ENCODE results near the gene SEL1L2. TPM values are rescaled to one million over a fixed set of nuclear protein-coding genes. Genes with fewer than 3 reads are reported as not detected.

The SEL1L2 gene
- total and polyA plus RNA-seq, 5 donors: 1.1 TPM; not detected in 4

GRCh38 chr20:13841206-13841605 lies 149.2 kb downstream of the SEL1L2 start:
- Histone ChIP-seq H3K27ac (ENCODE audit: low read length) (no peak overlapping the region), H3K4me1 (ENCODE audit: control insufficient read depth, insufficient read depth, low read length) (no peaks in the 10 kb centered on the region), H3K4me3 (ENCODE audit: low read length) (no peak overlapping the region), H3K27me3 (ENCODE audit: control insufficient read depth, insufficient read depth) (peaks cover 3% of the 10 kb centered on the region), H3K9me3 (ENCODE audit: control insufficient read depth, low read length) (no peaks in the 10 kb centered on the region)
- DNase-seq: no peak
- no peak for ATAC-seq
- intact Hi-C loops (cut with DNase I): no loop called here
- 79% methylated on average over 3 of the region's 3 CpGs for WGBS

- DNase-seq (no peak), ATAC-seq (no peak)
- H3K9me3 ChIP-seq (ENCODE audit: control insufficient read depth, low read length): no peaks in the 10 kb centered on the region
- WGBS: 80% methylated on average over 4 of the region's 4 CpGs
- no peak overlapping the region for H3K27ac ChIP-seq (ENCODE audit: low read length)
- no peak overlapping the region for H3K4me3 ChIP-seq (ENCODE audit: low read length)
- intact Hi-C loops (cut with DNase I): no loop called here
- H3K27me3 ChIP-seq (ENCODE audit: control insufficient read depth, insufficient read depth): peaks cover 3% of the 10 kb centered on the region
- no peaks in the 10 kb centered on the region for H3K4me1 ChIP-seq (ENCODE audit: control insufficient read depth, insufficient read depth, low read length)
Observed at GRCh38 chr20:13840093-13840465, 150.3 kb downstream of the SEL1L2 start.

- no peaks in the 10 kb centered on the region for H3K9me3 ChIP-seq (ENCODE audit: control insufficient read depth, low read length)
- no peak for DNase-seq
- no peak for ATAC-seq
- 67% methylated on average over 4 of the region's 4 CpGs for WGBS
- H3K27ac ChIP-seq (ENCODE audit: low read length): no peak overlapping the region
- intact Hi-C loops (cut with DNase I): no loop called here
- no peak overlapping the region for H3K4me3 ChIP-seq (ENCODE audit: low read length)
- peaks cover 3% of the 10 kb centered on the region for H3K27me3 ChIP-seq (ENCODE audit: control insufficient read depth, insufficient read depth)
- H3K4me1 ChIP-seq (ENCODE audit: control insufficient read depth, insufficient read depth, low read length): no peaks in the 10 kb centered on the region
Observed at GRCh38 chr20:13839421-13840092, 150.9 kb downstream of the SEL1L2 start.

- no peaks in the 10 kb centered on the region for H3K4me1 ChIP-seq (ENCODE audit: control insufficient read depth, insufficient read depth, low read length)
- no peak overlapping the region for H3K4me3 ChIP-seq (ENCODE audit: low read length)
- H3K9me3 ChIP-seq (ENCODE audit: control insufficient read depth, low read length): no peaks in the 10 kb centered on the region
- no peak for DNase-seq
- WGBS: 55% methylated on average over 7 of the region's 7 CpGs
- intact Hi-C loops (cut with DNase I): no loop called here
- ATAC-seq: no peak
- no peak overlapping the region for H3K27ac ChIP-seq (ENCODE audit: low read length)
- H3K27me3 ChIP-seq (ENCODE audit: control insufficient read depth, insufficient read depth): peaks cover 3% of the 10 kb centered on the region
Observed at GRCh38 chr20:13838664-13839063, 151.8 kb downstream of the SEL1L2 start.

GRCh38 chr20:13831476-13831875 lies 158.9 kb downstream of the SEL1L2 start:
- 90% methylated on average over 3 of the region's 3 CpGs for WGBS
- Histone ChIP-seq H3K4me3 (ENCODE audit: low read length) (no peak overlapping the region), H3K27ac (ENCODE audit: low read length) (no peak overlapping the region), H3K27me3 (ENCODE audit: control insufficient read depth, insufficient read depth) (peaks cover under 1% of the 10 kb centered on the region), H3K9me3 (ENCODE audit: control insufficient read depth, low read length) (no peaks in the 10 kb centered on the region), H3K4me1 (ENCODE audit: control insufficient read depth, insufficient read depth, low read length) (peaks cover 1% of the 10 kb centered on the region)
- no peak for ATAC-seq
- intact Hi-C loops (cut with DNase I): no loop called here
- DNase-seq: no peak

- no peak for ATAC-seq
- no peak overlapping the region for H3K27ac ChIP-seq (ENCODE audit: low read length)
- WGBS: 86% methylated on average over 5 of the region's 5 CpGs
- no peak for DNase-seq
- H3K4me3 ChIP-seq (ENCODE audit: low read length): no peak overlapping the region
- intact Hi-C loops (cut with DNase I): no loop called here
- H3K9me3 ChIP-seq (ENCODE audit: control insufficient read depth, low read length): no peaks in the 10 kb centered on the region
- H3K27me3 ChIP-seq (ENCODE audit: control insufficient read depth, insufficient read depth): no peaks in the 10 kb centered on the region
- peaks cover 6% of the 10 kb centered on the region for H3K4me1 ChIP-seq (ENCODE audit: control insufficient read depth, insufficient read depth, low read length)
Observed at GRCh38 chr20:13825465-13825864, 164.9 kb downstream of the SEL1L2 start.

- WGBS: 95% methylated on average over 3 of the region's 3 CpGs
- no peaks in the 10 kb centered on the region for H3K9me3 ChIP-seq (ENCODE audit: control insufficient read depth, low read length)
- DNase-seq: no peak
- H3K27ac ChIP-seq (ENCODE audit: low read length): no peak overlapping the region
- no peak for ATAC-seq
- peaks cover 4% of the 10 kb centered on the region for H3K4me1 ChIP-seq (ENCODE audit: control insufficient read depth, insufficient read depth, low read length)
- H3K27me3 ChIP-seq (ENCODE audit: control insufficient read depth, insufficient read depth): no peaks in the 10 kb centered on the region
- intact Hi-C loops (cut with DNase I): loop anchor here in 3 of 4 donors (5.0 kb wide), 2 partner anchors 228 to 233 kb away; no protein-coding TSS in a partner anchor
- no peak overlapping the region for H3K4me3 ChIP-seq (ENCODE audit: low read length)
Observed at GRCh38 chr20:13824459-13824858, 166.0 kb downstream of the SEL1L2 start.

GRCh38 chr20:13822459-13822858 lies 168.0 kb downstream of the SEL1L2 start:
- 57% methylated on average over 2 of the region's 2 CpGs for WGBS
- no peaks in the 10 kb centered on the region for H3K27me3 ChIP-seq (ENCODE audit: control insufficient read depth, insufficient read depth)
- ATAC-seq (no peak), DNase-seq (no peak)
- H3K4me1 ChIP-seq (ENCODE audit: control insufficient read depth, insufficient read depth, low read length): peaks cover 4% of the 10 kb centered on the region
- no peak overlapping the region for H3K27ac ChIP-seq (ENCODE audit: low read length)
- intact Hi-C loops (cut with DNase I): loop anchor here in 3 of 4 donors (5.0 kb wide), 2 partner anchors 230 to 235 kb away; no protein-coding TSS in a partner anchor
- no peaks in the 10 kb centered on the region for H3K9me3 ChIP-seq (ENCODE audit: control insufficient read depth, low read length)
- no peak overlapping the region for H3K4me3 ChIP-seq (ENCODE audit: low read length)

GRCh38 chr20:13821876-13822275 lies 168.5 kb downstream of the SEL1L2 start:
- no peak overlapping the region for H3K27ac ChIP-seq (ENCODE audit: low read length)
- intact Hi-C loops (cut with DNase I): loop anchor here (2.0 to 5.0 kb wide), 3 partner anchors 230 to 235 kb away; no protein-coding TSS in a partner anchor
- H3K4me1 ChIP-seq (ENCODE audit: control insufficient read depth, insufficient read depth, low read length): peaks cover 4% of the 10 kb centered on the region
- H3K4me3 ChIP-seq (ENCODE audit: low read length): no peak overlapping the region
- 79% methylated on average over 7 of the region's 7 CpGs for WGBS
- ATAC-seq: peak; percentile 44 to 51
- DNase-seq: no peak
- no peaks in the 10 kb centered on the region for H3K27me3 ChIP-seq (ENCODE audit: control insufficient read depth, insufficient read depth)
- H3K9me3 ChIP-seq (ENCODE audit: control insufficient read depth, low read length): no peaks in the 10 kb centered on the region

- peak; percentile 18 to 43 (median 39) for DNase-seq
- H3K4me3 ChIP-seq (ENCODE audit: low read length): no peak overlapping the region
- no peaks in the 10 kb centered on the region for H3K9me3 ChIP-seq (ENCODE audit: control insufficient read depth, low read length)
- no peak overlapping the region for H3K27ac ChIP-seq (ENCODE audit: low read length)
- no peaks in the 10 kb centered on the region for H3K27me3 ChIP-seq (ENCODE audit: control insufficient read depth, insufficient read depth)
- WGBS: 39% methylated on average over 5 of the region's 5 CpGs
- ATAC-seq: peak; percentile 39 to 58
- peaks cover 4% of the 10 kb centered on the region for H3K4me1 ChIP-seq (ENCODE audit: control insufficient read depth, insufficient read depth, low read length)
- intact Hi-C loops (cut with DNase I): loop anchor here (2.0 to 5.0 kb wide), 3 partner anchors 232 to 237 kb away; no protein-coding TSS in a partner anchor
Observed at GRCh38 chr20:13819885-13820645, 170.3 kb downstream of the SEL1L2 start.

- Histone ChIP-seq H3K27me3 (ENCODE audit: control insufficient read depth, insufficient read depth) (no peaks in the 10 kb centered on the region), H3K27ac (ENCODE audit: low read length) (no peak overlapping the region), H3K4me1 (ENCODE audit: control insufficient read depth, insufficient read depth, low read length) (no peaks in the 10 kb centered on the region), H3K9me3 (ENCODE audit: control insufficient read depth, low read length) (no peaks in the 10 kb centered on the region), H3K4me3 (ENCODE audit: low read length) (no peak overlapping the region)
- intact Hi-C loops (cut with DNase I): no loop called here
- DNase-seq: no peak
- ATAC-seq: no peak
Observed at GRCh38 chr20:13817342-13817741, 173.1 kb downstream of the SEL1L2 start.
